Body of pancreas (tissue), 4 donors: Measurements from ENCODE around the gene HDX. TPM values are rescaled to one million over a fixed set of nuclear protein-coding genes. Genes with fewer than 3 reads are reported as not detected.

Experiments used
- ATAC-seq: fragments of 150-250 bp; one replicate; pipeline ENCODE4 v1.9.1; 2016
- DNase-seq, 4 donors: peaks; one replicate each; pipeline ENCODE4 v3.0.0-alpha.2; 2019
- H3K27ac ChIP-seq, 4 donors: fragments of 200-600 bp; sonication (generic); 1 replicate in 3 of 4; 2 replicates in 1 of 4; pipeline versions ENCODE4 v1.5.1 to v1.6.1; 2016 to 2019; ENCODE audit warnings: mild to moderate bottlenecking in 1 of 4, mixed read lengths in 1 of 4, moderate library complexity in 1 of 4
- H3K27me3 ChIP-seq, 2 donors: fragments of 200-600 bp; sonication (generic); one replicate each; pipeline ENCODE4 v1.6.0; 2016; ENCODE audit warnings: mild to moderate bottlenecking in 1 of 2
- H3K36me3 ChIP-seq, 2 donors: fragments of 200-600 bp; sonication (generic); replicated peaks in 1 of 2; 2 replicates each; pipeline ENCODE4 v1.5.1; 2016; ENCODE audit warnings: low read depth in 2 of 2; ENCODE audit not compliant: insufficient read depth in 1 of 2
- H3K4me1 ChIP-seq: fragments of 200-600 bp; sonication (generic); one replicate; pipeline ENCODE4 v1.6.0; 2016
- H3K4me3 ChIP-seq, 2 donors: fragments of 200-600 bp; sonication (generic); 1 replicate in 1 of 2; 2 replicates in 1 of 2; pipeline ENCODE4 v1.5.1; 2016 to 2019
- H3K9me3 ChIP-seq, 3 donors: fragments of 200-600 bp; sonication (generic); 1 replicate in 2 of 3; 2 replicates in 1 of 3; pipeline ENCODE4 v1.5.1; 2016
- POLR2A ChIP-seq, 3 donors: fragments of 450-650 bp; IDR thresholded peaks; one replicate each; pipeline ENCODE4 v1.6.1; 2016; ENCODE audit warnings: antibody characterized with exemption in 3 of 3, mild to moderate bottlenecking in 2 of 3
- WGBS, 2 donors: methylation state at CpG; one replicate each; pipeline ENCODE4 v1.1.5; 2017; 5-methylcytosine and 5-hydroxymethylcytosine counted together
- intact Hi-C: fragments of 100-400 bp; cut with DNase I; formaldehyde crosslinking; loops from one replicate; pipeline ENCODE4 v1.15.1; 2023
- total RNA-seq, 2 donors: library from RNA; depleted of rRNA; stranded (reverse); fragments of >200 nt; gene quantifications; one replicate each; pipeline ENCODE4 v1.1.0, GENCODE V29; 2016
- TF ChIP-seq, protein P1 (sequence below), 7 experiments: fragments of 450-650 bp in 4 of 7; fragments of 200-600 bp in 3 of 7; sonication (generic) in 3 of 7; IDR thresholded peaks; one replicate each; pipeline ENCODE4 v1.5.1; 2016 to 2019; ENCODE audit warnings: antibody characterized with exemption in 7 of 7

The HDX gene
- total RNA-seq, 2 donors from 2014 or later, result 1.3 to 1.6 TPM

DNA sequence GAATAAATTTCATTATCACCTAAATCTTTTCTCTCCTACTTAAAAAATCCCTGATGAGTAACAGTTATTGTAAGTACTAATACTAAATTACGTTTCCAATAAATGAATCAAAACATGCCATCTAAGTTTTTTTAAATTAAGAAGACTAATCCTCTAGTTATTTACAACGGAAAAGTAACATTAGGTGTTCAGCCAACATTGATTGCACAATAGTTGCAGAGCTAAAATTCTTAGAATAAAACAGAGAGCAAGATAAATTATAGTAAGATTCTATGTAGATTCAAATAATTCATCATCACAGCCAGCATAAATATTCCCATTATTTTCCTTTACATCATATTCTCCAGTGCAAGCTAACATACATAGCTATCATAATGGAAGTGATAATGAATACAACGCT, 139.2 kb downstream of the HDX start:
- H3K27ac ChIP-seq, result no peak overlapping the region
- H3K9me3 ChIP-seq, result no peaks in the 10 kb centered on the region
- intact Hi-C loops, result no loop called here
- H3K27me3 ChIP-seq, result no peaks in the 10 kb centered on the region
- H3K4me3 ChIP-seq, result no peak overlapping the region
- 37 to 47% methylated on average over 3 of the region's 3 CpGs for WGBS, 2 donors
- H3K4me1 ChIP-seq, result no peaks in the 10 kb centered on the region
- no peaks in the 10 kb centered on the region for H3K36me3 ChIP-seq
- ATAC-seq (no peak), DNase-seq (no peak)
- TF ChIP-seq, protein P1, sequence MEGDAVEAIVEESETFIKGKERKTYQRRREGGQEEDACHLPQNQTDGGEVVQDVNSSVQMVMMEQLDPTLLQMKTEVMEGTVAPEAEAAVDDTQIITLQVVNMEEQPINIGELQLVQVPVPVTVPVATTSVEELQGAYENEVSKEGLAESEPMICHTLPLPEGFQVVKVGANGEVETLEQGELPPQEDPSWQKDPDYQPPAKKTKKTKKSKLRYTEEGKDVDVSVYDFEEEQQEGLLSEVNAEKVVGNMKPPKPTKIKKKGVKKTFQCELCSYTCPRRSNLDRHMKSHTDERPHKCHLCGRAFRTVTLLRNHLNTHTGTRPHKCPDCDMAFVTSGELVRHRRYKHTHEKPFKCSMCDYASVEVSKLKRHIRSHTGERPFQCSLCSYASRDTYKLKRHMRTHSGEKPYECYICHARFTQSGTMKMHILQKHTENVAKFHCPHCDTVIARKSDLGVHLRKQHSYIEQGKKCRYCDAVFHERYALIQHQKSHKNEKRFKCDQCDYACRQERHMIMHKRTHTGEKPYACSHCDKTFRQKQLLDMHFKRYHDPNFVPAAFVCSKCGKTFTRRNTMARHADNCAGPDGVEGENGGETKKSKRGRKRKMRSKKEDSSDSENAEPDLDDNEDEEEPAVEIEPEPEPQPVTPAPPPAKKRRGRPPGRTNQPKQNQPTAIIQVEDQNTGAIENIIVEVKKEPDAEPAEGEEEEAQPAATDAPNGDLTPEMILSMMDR (IDR thresholded peaks at IDR 0.05), result no peak
- TF ChIP-seq POLR2A (IDR thresholded peaks at IDR 0.05), result no peak

DNA sequence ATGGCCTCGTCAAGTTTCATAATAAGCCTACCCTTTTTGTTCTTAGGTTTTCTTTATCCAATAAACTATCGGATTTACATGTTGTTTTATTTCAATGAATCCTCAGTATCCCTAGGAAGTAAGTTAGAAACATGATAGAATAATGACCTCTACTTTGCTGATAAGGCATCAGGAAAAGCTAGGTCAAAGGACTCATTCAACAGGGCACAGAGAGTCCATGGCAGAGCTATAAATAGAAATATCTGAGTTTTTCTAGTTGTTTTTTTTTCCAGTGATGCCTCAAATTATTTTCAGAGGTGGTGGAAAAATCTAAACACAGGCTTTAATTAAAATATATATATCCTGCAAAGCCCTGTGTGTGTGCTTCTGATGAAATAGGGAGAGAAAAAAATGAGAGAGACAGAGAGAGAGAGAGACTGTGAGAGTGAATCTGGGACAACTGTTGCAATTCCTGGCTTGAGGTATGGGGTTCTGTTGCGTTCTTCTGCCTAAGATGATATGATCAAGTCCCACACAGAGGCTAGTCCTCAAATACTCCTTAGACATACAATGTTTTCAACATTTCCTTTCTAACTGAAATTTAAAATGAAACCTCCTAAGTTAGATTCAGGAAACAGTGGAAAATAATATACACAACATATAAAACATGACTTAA, 139.9 kb downstream of the HDX start:
- H3K27ac ChIP-seq, result no peak overlapping the region
- no peaks in the 10 kb centered on the region for H3K27me3 ChIP-seq
- DNase-seq (no peak), ATAC-seq (no peak)
- no peaks in the 10 kb centered on the region for H3K4me1 ChIP-seq
- H3K4me3 ChIP-seq, result no peak overlapping the region
- no peaks in the 10 kb centered on the region for H3K36me3 ChIP-seq
- H3K9me3 ChIP-seq, result no peaks in the 10 kb centered on the region
- intact Hi-C loops, result no loop called here
- 53 to 59% methylated on average over 3 of the region's 3 CpGs for WGBS, 2 donors
- no peak for TF ChIP-seq POLR2A (IDR thresholded peaks at IDR 0.05)
- TF ChIP-seq, protein P1 (IDR thresholded peaks at IDR 0.05), result no peak

DNA sequence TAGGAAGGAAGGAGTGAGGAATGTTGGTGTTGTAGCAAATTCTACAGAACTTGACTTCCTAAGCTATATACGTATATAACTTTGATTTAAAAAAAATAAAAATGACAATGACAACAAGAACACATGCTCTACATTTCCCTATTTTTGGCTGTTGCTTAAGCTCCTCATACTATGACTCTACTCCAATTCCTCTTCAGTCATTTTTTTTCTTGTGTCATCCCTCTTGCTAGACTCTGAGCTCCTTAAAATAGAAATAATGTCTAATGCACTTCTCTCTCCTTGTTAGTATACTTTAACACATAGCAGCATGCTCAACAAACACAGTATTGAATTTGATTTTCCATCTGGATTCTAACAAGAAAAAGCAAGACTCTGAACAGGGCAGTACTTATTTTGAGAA, 144.0 kb downstream of the HDX start:
- H3K4me3 ChIP-seq, result no peak overlapping the region
- no peak overlapping the region for H3K27ac ChIP-seq
- DNase-seq (no peak), ATAC-seq (no peak)
- no peak for TF ChIP-seq POLR2A (IDR thresholded peaks at IDR 0.05)
- TF ChIP-seq, protein P1 (IDR thresholded peaks at IDR 0.05), result no peak
- no peaks in the 10 kb centered on the region for H3K9me3 ChIP-seq
- no peaks in the 10 kb centered on the region for H3K27me3 ChIP-seq
- intact Hi-C loops, result no loop called here
- WGBS, 2 donors, result 50 to 54% methylated on average over 1 of the region's 1 CpG
- no peaks in the 10 kb centered on the region for H3K4me1 ChIP-seq
- H3K36me3 ChIP-seq, result no peaks in the 10 kb centered on the region

DNA sequence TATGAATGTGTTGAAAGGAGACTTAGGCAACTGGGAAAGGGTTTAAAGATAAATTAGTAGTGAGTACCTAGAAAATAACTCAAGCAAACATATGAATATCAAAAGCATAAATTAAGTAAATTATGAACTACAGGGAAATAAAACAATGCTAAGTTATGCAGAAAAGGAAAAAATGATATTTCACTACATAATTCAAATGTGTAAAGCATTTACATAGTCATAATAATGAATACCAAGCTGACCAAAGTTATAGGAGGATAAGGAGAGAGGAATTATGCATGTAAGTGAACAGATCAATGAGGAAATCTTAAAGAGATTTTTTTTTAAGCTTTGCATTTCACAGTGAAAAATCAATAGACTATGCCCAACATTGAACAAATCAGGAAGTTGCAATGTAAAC, 145.0 kb downstream of the HDX start:
- ATAC-seq (no peak), DNase-seq (no peak)
- no peak overlapping the region for H3K4me3 ChIP-seq
- intact Hi-C loops, result no loop called here
- no peaks in the 10 kb centered on the region for H3K9me3 ChIP-seq
- no peaks in the 10 kb centered on the region for H3K4me1 ChIP-seq
- no peak for TF ChIP-seq POLR2A (IDR thresholded peaks at IDR 0.05)
- TF ChIP-seq, protein P1 (IDR thresholded peaks at IDR 0.05), result no peak
- no peak overlapping the region for H3K27ac ChIP-seq
- H3K36me3 ChIP-seq, result no peaks in the 10 kb centered on the region
- no peaks in the 10 kb centered on the region for H3K27me3 ChIP-seq

DNA sequence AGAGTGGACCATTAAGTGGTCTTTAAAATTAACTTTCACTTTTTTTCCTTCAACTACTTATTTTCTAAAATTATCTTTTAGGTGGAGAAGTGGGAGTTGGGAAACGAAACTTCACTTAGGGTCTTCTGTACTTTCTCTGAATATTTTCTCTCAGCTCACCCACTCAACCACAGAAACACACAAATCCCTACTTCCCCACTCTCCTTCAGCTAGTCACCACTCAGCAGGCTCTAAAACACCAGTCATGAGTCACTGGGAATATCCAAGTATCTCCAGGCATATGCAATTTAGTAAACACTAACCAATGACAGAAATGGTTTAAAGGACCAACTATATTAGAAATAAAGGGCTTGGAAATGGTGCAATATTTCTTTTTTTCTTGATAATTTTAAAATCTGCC, 161.3 kb downstream of the HDX start:
- DNase-seq (no peak), ATAC-seq (no peak)
- Histone ChIP-seq H3K27me3 (no peaks in the 10 kb centered on the region), H3K4me3 (no peak overlapping the region), H3K27ac (no peak overlapping the region), H3K4me1 (no peaks in the 10 kb centered on the region), H3K9me3 (no peaks in the 10 kb centered on the region), H3K36me3 (no peaks in the 10 kb centered on the region)
- TF ChIP-seq, protein P1 (IDR thresholded peaks at IDR 0.05), result no peak
- TF ChIP-seq POLR2A (IDR thresholded peaks at IDR 0.05), result no peak
- intact Hi-C loops, result no loop called here
- WGBS, 2 donors, result 47 to 53% methylated on average over 1 of the region's 1 CpG
